SU-DHL-6 (cell line): ENCODE results near the gene ASIC3.

Experiments
- CTCF ChIP-seq: fragments of 200-600 bp; sonication (generic); IDR thresholded peaks from one replicate; pipeline ENCODE4 v1.5.1; 2017; ENCODE audit warnings: antibody characterized with exemption, mild to moderate bottlenecking, low read length, moderate library complexity; ENCODE audit not compliant: insufficient read depth, poor library complexity, severe bottlenecking
- EZH2phosphoT487 ChIP-seq: fragments of 200-600 bp; sonication (generic), shearing (Covaris generic); conservative IDR thresholded peaks from 2 replicates; pipeline ENCODE4 v1.6.1; 2018; ENCODE audit warnings: mild to moderate bottlenecking, antibody characterized with exemption, low read length, moderate library complexity, mixed read lengths

GRCh38 chr7:151047976-151048815, at the start of gene ASIC3:
- TF ChIP-seq CTCF (no peak), EZH2phosphoT487 (no peak)
